Activated CD4-positive, CD25-positive, alpha-beta regulatory T cell treated with anti-CD3 and anti-CD28 coated beads, Interleukin-2, amount 50 U/mL, for 24 hours (primary cell): ENCODE measurements around the gene FASN.

ENCODE experiments used
- ATAC-seq, 2 donors: fragments of 150-1000 bp; cut with Tn5 transposase; one replicate each; pipeline ENCODE4 v1.10.0; 2021; ENCODE audit warnings: mild to moderate bottlenecking in 1 of 2, moderate library complexity in 1 of 2

FASN gene

GRCh38 chr17:82117139-82118090 is 19.4 kb upstream of the FASN start:
- ATAC-seq = no peak

- no peak for ATAC-seq
These were observed 18.2 kb upstream of the FASN start for GRCh38 chr17:82116246-82116645.

- ATAC-seq = no peak
These were observed 16.8 kb upstream of the FASN start for GRCh38 chr17:82114872-82115271.

DNA sequence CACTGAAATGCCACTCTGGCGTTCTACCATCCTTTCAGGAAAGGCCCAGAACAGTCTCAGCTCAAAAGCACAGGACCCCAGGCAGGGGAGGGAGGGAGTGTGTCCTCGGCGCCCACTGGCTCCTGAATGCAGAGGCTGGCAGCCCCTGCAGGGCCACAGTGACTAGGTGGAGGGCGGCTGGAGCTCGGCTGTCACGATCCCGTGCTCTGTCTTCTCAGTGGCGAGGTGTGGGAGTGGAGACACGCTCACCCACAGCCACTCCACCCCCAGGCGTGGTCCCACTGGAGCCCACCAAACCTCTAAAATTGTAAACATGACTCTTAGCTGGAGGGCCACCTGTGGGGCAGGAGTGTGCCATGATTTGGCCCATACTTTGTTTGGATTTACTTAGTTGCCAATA is 16.4 kb upstream of the FASN start:
- no peak for ATAC-seq

DNA sequence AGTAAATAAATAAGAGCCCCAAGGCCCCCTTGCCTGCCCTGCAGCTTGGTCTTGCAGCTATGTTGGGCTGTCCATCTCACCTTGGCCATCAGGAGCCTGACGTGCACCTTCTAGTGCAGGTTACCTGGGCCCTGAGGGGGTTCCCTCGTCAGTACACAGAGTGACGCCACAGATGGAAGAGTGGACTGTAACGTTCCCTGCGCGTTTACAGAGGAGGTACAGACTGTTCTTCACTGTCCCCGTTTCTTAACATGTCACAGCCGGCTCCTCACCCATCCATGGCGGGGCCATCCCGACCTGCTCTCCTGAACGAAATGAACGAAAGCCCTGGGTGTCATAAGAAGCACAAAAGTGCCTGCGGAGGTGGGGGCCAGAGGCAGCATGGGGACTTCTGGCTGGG is 15.9 kb upstream of the FASN start:
- no peak for ATAC-seq

DNA sequence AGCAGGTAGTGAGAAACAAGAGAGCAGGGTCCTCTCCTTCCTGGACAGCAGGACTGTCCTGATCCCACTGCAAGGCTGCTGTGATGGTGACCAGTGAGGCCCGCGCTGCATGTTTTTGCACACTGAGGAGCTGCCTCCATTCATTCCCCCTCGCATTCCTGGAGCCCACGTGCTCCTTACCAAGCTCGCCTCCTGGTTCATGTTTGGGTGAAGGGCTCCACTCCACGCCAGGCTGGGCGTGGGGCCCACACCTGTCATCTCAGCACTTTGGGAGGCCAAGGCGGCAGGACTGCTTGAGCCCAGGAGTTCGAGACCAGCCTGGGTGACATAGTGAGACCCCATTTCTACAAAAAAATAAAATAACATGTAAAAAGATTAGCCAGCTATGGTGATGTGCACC is 15.4 kb upstream of the FASN start:
- ATAC-seq = no peak

DNA sequence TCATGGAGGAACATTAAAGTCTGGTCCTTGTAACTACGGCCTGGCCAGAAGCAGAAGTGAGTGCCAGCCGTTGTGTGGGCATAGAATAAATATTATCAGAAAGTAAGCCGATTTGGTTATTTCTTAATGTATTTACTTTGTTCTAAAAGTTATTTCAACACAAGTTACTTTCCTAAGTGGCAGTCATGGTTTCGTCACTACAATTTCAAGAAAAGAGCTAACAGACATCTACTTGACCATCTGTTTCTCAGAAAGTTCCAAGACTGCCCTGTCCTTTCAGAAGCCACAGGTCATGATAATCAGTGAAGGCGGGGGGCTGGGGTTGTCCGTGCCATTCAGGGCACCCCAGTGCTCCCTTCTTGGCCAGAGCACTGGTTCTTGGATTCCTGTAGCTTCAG is 14.9 kb upstream of the FASN start:
- ATAC-seq = no peak

- no peak for ATAC-seq
These were observed 14.3 kb upstream of the FASN start for GRCh38 chr17:82112181-82112913.

DNA sequence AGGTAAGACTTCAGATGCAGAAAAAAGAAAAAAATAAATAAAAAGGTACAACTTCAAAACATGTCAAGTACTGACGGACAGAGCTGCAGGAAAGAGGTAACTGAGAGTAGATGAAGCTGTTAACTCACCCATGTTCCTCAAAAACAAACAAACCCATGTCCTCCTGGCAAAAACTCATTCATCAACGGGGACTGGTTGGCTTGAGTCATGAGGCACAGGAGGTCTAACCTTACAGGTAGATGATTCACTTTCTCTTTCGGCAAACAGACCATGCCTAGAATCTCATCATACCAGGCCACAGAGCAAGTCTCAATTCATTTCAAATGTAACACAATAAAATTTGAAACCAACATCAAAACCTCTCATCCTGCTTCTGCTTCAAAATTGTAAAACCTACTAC is 12.3 kb upstream of the FASN start:
- peak; percentile 57 to 67 for ATAC-seq

- ATAC-seq = no peak
These were observed 11.0 kb upstream of the FASN start for GRCh38 chr17:82108961-82109475.

DNA sequence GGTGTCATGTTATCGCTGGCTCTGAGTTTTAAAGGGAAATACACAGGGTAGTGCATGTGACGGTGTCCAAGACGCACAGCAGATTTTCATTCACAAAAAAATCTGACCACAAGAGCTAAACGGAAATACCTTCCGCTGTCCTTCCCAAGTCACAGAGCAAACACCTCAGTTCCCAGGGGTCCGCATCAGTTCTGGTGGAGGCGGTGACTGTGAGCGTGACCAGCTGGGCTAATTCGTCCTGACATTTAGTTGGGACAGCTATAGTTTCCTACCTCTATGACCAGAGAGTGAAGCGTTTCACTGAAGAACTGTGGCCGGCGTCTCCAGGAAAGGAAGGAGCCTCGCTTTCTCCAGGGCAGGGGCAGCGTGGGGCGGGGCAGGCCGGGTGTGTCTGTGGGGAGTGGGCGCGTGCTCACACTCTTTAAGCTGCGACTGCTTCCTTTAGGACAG is 10.5 kb upstream of the FASN start:
- no peak for ATAC-seq

DNA sequence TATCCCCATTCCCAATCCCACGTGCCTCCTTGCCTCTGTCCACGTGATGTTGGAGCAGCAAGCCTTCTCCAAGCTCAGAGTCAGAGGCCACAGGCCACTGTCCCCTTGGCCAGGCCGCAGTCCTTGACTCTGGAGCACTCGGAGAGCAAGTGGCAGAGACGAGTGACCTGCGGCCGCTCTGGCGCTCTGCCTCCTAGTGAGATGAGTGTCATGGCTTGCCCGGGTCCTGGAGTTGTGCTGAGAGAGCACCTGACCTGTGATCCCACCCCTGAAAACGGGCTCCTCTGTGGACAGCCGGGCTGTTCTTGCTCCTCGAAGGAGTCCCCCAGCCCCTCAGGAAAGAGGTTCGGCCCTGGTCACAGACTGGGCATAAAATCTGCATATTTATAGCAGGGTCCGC is 10.0 kb upstream of the FASN start:
- no peak for ATAC-seq

GRCh38 chr17:82107341-82107860 is 9.4 kb upstream of the FASN start:
- no peak for ATAC-seq

DNA sequence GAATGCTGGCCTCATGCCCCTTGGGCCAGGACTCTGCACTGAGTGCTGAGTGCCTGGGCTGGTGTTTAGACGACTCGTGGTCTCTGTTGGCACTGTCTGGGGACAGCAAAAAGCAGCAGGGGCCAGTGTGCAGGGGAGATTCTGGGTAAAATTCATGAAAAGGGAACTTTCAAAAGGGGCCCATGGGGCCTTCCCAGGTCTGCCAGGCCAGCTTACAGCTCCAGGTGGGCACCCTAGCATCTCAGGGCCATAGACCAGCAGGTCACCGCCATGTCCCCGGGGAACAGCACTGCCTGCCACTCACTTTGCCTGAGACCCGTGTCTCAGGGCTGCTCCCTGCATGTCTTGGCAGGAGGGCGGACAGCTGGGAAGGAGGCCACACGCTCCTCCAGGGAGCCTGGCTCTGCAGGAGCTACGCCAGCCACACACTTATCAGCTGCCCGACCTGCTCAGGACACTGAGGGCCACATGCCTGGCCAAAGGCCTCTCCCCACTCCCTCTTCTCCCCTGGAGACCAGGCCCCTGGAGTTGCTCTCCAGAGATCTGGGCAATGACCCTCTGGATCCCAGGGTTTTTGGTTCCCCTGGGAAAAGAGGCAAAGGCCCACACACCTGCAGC is 8.8 kb upstream of the FASN start:
- peak in 1 of 2 donors; percentile 5 for ATAC-seq

DNA sequence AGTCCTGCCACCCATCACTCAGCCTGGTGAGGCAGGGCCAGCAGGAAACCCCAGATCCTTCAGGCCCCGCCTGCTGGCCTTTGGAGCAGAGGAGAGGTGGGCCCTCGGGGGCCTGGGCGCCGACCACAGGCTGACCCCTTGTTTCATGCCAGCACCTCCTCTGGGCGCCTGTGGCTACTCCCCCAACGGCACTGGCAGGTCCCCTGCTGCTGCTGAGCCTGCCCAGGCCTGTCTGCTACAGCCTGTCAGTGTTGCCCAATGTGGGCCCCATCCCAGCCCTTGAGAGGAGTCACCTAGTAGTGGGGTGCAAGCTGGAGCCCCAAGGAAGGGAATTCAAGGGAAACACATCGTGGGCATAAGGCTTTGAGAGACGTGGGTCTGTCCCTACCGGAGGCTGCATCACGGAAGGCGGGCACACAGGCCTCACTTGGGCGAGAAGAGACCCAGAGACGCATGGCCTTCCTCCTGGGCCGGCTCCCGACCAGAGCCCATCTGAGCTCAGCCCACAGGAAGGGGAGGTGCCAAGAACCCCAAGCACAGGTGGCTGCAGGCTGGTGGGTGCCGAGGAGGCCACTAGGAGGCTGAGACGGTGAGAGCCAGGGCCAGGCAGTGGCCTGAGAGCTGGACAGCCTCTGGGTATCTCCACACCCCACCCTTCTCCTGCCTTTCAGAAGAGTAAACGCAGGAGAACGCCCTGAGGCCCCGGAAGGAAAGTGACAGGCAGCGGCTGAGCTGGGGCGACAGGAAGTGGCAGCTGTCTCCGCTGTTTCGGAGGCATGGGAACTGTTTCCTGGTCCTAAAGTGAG is 8.0 kb upstream of the FASN start:
- peak; percentile 86 to 94 for ATAC-seq

DNA sequence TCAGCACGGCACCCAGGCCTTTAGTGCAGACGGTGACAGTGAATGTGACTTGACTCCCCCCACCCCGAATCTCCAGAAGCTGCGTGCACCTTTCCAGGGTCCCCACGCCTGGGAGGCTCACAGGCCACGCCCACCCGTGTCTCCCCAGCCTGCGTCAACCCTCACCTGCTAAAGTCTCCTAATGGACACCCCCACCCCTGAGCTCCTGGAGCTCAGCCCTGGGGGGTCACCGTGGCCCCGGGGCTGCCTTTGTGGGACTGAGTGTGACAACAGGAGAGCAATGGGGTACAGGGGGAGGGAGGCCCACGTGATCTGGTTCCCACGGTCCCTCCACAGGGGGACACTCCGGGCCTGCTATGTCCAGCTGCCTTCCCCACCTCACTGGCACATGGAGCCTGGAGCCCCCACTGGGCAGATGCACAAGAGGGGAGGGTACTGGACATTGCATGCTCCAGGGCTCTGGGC is 7.4 kb upstream of the FASN start:
- no peak for ATAC-seq

DNA sequence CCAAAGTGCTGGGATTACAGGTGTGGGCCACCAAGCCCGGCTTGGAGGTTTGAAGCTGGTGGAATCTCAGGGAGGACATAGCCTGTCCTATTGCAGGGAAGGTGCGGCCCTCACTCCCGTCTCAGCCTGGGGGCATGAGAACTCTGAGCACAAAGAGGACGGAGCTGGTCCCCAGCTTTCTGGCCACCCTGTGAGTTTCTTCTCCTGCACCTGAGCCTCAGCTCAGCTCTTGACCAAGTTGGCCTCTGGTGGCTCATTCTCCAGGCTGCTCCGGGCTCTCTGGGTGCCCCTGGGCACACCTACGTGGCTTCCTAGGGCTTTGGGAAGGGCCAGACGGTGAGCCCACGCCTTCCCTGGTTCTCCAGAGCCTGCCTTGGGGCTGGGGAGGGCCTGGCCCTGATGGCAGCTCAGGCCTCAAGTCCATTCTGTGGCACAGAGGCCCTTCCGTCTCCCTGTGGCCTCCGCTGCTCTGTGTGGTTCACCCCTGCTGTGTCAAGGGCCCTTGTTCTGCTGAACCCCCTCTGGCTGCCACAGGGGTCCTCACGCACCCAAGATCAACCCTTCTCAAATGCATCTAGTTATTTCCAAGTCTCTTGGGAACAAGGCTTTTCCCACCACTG is 6.9 kb upstream of the FASN start:
- no peak for ATAC-seq

DNA sequence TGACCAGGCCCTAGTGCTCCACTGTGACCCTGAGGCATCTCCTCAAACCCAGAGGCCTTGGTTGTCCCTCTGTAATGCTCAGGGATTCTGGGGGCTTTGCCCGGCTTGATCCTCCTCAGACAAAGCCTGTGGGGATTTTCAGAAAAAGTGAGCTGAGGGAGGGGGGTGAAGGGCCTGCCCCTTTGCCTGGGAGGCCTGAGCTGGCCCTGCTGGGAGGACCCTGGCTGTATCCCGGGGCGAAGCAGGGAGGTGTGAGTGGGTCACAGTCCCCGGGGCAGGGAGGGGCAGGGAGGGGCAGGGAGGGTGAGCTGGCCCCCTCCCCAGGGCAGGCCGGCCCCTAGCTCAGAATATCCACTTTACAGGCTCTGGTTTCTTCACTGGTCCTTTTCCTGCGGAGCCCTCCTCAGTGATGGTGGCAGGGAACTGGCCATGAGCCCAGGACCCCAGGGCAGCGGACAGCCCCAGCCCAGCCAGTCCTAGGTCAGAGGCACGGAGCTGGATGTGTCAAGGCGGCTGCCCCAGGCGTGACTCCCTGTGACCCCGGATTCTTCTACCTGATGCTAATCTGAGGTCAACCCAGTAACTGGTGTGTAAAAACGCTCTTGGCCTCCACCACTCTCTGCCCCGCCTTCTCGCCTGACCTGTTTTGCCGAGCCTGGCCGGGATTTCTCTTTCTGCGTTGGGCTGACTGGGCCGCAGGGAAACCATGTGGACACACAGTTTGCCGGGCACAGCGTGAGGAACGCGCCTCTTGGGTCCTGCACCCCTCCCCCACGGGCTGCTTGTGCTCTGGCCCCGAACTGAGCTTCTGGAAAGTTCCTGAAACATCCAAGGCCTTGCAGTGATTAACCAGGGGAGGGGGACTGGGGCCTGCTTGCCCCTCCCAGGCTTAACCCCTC is 5.8 kb upstream of the FASN start:
- no peak for ATAC-seq

GRCh38 chr17:82101767-82102679 is 4.0 kb upstream of the FASN start:
- ATAC-seq = no peak
